MCF 10A (cell line): ENCODE data around the gene DIPK1A. TPM values are rescaled to one million over a fixed set of nuclear protein-coding genes. Genes with fewer than 3 reads are reported as not detected.

Experiments used
- BruUV-seq: library from RNA; stranded (reverse); fragments of 400-500 nt; replicated peaks from 2 replicates; lab custom pipeline; 2021; lab: Mats Ljungman, UMichigan
- CTCF ChIA-PET: fragments of 300-600 bp; sonication (Branson Sonifier 250); formaldehyde crosslinking; extraction: SDS; loops from one replicate; lab custom pipeline; 2021; ENCODE audit warnings: antibody characterized with exemption, inconsistent platforms; lab: Yijun Ruan, JAX
- POLR2A ChIA-PET: fragments of 300-600, 350-650 bp; sonication (Branson Sonifier 250); formaldehyde crosslinking; extraction: SDS; loops from one replicate; lab custom pipeline; 2020; ENCODE audit warnings: antibody characterized with exemption, inconsistent platforms; lab: Yijun Ruan, JAX
- DNase-seq: peaks from one replicate; pipeline ENCODE4 v3.0.0-alpha.2; 2018; ENCODE audit not compliant: unreplicated experiment
- H3K27ac Mint-ChIP-seq: one replicate; pipeline ENCODE4 v1.8.0; 2022; ENCODE audit warnings: mild to moderate bottlenecking, low read depth, mixed read lengths; ENCODE audit not compliant: unreplicated experiment
- H3K27me3 Mint-ChIP-seq: one replicate; pipeline ENCODE4 v1.8.0; 2022; ENCODE audit warnings: mixed read lengths; ENCODE audit not compliant: insufficient read depth, unreplicated experiment
- H3K36me3 Mint-ChIP-seq: one replicate; pipeline ENCODE4 v1.8.0; 2022; ENCODE audit warnings: mild to moderate bottlenecking, moderate library complexity, mixed read lengths; ENCODE audit not compliant: insufficient read depth, unreplicated experiment
- H3K4me1 Mint-ChIP-seq: one replicate; pipeline ENCODE4 v1.8.0; 2022; ENCODE audit warnings: mixed read lengths; ENCODE audit not compliant: insufficient read depth, unreplicated experiment
- H3K4me3 Mint-ChIP-seq: one replicate; pipeline ENCODE4 v1.8.0; 2022; ENCODE audit warnings: mild to moderate bottlenecking, moderate library complexity, mixed read lengths; ENCODE audit not compliant: unreplicated experiment
- H3K9me3 Mint-ChIP-seq: one replicate; pipeline ENCODE4 v1.8.0; 2022; ENCODE audit warnings: mixed read lengths; ENCODE audit not compliant: unreplicated experiment
- CTCF ChIP-seq: fragments of 200-600 bp; IDR thresholded peaks from one replicate; pipeline ENCODE4 v1.8.0; 2022; ENCODE audit warnings: antibody characterized with exemption, mild to moderate bottlenecking; ENCODE audit not compliant: unreplicated experiment
- intact Hi-C: fragments of 100-400 bp; cut with micrococcal nuclease; formaldehyde crosslinking; loops from 2 replicates; pipeline ENCODE4 v1.14.1; 2022
- total RNA-seq: library from RNA; stranded (reverse); gene quantifications from 2 replicates; pipeline ENCODE4 v1.2.3, GENCODE V29; 2022

Gene DIPK1A
- total RNA-seq, 1 experiment from 2014 or later, result 3.8 TPM

GRCh38 chr1:92990828-92991227 lies 29.6 kb upstream of the DIPK1A start:
- no peak overlapping the region for H3K4me3 Mint-ChIP-seq
- H3K27ac Mint-ChIP-seq, result no peak overlapping the region
- no peaks in the 10 kb centered on the region for H3K9me3 Mint-ChIP-seq
- no peak for DNase-seq
- H3K27me3 Mint-ChIP-seq, result no peaks in the 10 kb centered on the region
- POLR2A ChIA-PET, result no interaction called here
- no peak for TF ChIP-seq CTCF
- CTCF ChIA-PET, result interaction anchor here (0.7 to 1.9 kb wide), 8 partner anchors 21 to 132 kb away, joined by 3 to 15 read pairs (median 4); partner anchors contain the start of gene DIPK1A
- peaks cover 5% of the 10 kb centered on the region for H3K4me1 Mint-ChIP-seq
- BruUV-seq, result no TSS peak
- intact Hi-C loops, result no loop called here
- peaks cover 7% of the 10 kb centered on the region for H3K36me3 Mint-ChIP-seq

DNA sequence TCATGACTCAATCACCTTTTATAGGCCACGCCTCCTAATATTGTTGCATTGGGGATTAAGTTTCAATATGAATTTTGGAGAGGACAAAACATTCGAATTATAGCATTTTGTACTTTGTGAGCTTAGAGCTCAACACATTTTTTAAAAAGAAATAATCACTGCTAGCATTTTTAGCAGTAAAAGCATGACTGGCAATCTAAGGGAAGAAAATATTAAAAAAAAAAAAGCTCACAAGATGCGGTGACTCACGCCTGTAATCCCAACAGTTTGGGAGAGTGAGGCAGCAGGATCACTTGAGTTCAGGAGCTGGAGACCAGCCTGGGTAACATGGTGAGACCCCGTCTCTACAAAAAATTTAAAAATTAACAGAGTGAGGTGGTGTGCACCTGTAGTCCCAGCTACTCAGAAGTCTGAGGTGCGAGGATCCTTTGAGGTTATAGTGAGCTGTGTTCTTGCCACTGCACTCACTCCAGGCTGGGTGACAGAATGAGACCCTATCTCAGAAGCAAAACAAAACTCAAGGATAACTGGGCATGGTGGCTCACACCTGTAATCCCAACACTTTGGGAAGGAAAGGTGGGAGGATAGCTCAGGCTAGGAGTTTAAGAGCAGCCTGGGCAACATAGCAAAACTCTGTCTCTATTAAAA lies 28.8 kb upstream of the DIPK1A start:
- ChIA-PET CTCF (interaction anchor here (0.7 to 1.9 kb wide), 10 partner anchors 10 to 725 kb away, joined by 3 to 15 read pairs (median 3); partner anchors contain the start of gene DIPK1A), POLR2A (interaction anchor here (0.7 to 0.9 kb wide), 3 partner anchors 28 to 131 kb away, joined by 3 to 6 read pairs (median 5); partner anchors contain the start of gene DIPK1A)

DNA sequence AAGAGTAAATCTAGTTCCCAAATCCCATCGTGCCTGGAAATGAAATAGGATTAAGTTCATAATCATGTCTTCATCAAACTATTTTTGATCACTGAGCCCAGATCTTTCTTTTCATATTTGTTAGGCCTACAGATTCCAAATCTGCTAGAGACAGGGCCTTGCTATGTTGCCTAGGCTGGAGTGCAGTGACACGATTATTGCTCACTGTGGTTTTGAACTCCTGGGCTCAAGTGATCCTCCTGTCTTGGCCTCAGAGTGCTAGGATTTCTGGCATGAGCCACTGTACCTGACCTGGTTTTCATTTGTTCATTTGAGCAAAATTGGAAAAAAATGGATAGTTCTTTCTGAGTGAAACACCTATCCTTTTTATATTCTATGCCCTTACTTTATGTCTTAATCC lies 28.0 kb upstream of the DIPK1A start:
- Mint-ChIP-seq H3K4me3 (no peak overlapping the region), H3K9me3 (no peaks in the 10 kb centered on the region), H3K27ac (no peak overlapping the region), H3K36me3 (peaks cover under 1% of the 10 kb centered on the region), H3K4me1 (peaks cover 5% of the 10 kb centered on the region), H3K27me3 (no peaks in the 10 kb centered on the region)
- CTCF ChIA-PET, result interaction anchor here (0.7 to 1.9 kb wide), 6 partner anchors 9 to 726 kb away, joined by 3 to 15 read pairs (median 4); no protein-coding TSS in a partner anchor
- no peak for TF ChIP-seq CTCF
- BruUV-seq, result no TSS peak
- POLR2A ChIA-PET, result interaction anchor here (1.0 kb wide), 1 partner anchor 27 kb away, joined by 3 read pairs; no protein-coding TSS in a partner anchor
- intact Hi-C loops, result no loop called here
- no peak for DNase-seq

More for the DNA sequence above, 28.8 kb upstream of the DIPK1A start:
- Mint-ChIP-seq H3K27ac (no peak overlapping the region), H3K36me3 (peaks cover 7% of the 10 kb centered on the region), H3K9me3 (no peaks in the 10 kb centered on the region), H3K27me3 (no peaks in the 10 kb centered on the region), H3K4me1 (peaks cover 5% of the 10 kb centered on the region), H3K4me3 (no peak overlapping the region)
- intact Hi-C loops, result no loop called here
- TF ChIP-seq CTCF, result no peak
- BruUV-seq, result no TSS peak
- DNase-seq, result peak; percentile 32

DNA sequence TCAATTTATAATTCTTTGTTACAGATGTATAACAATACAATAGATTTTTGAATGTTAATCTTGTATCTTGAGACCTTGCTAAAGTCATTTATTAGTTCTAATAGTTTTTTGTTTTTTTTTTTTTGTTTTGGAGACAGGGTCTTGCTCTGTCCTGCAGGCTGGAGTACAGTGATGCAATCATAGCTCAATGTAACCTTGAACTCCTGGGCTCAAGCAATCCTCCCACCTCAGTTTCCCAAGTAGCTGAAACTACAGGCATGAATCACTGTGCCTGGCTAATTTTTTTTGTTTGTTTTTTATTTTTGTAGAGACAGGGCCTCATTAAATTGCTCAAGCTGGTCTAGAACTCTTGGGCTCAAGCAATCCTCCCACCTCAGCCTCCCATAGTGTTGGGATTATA lies 26.2 kb upstream of the DIPK1A start:
- no peak for TF ChIP-seq CTCF
- peaks cover 5% of the 10 kb centered on the region for H3K4me1 Mint-ChIP-seq
- ChIA-PET CTCF (interaction anchor here (0.8 to 1.5 kb wide), 2 partner anchors 16 to 19 kb away, joined by 4 to 5 read pairs; no protein-coding TSS in a partner anchor), POLR2A (no interaction called here)
- no peak overlapping the region for H3K27ac Mint-ChIP-seq
- intact Hi-C loops, result no loop called here
- no peaks in the 10 kb centered on the region for H3K36me3 Mint-ChIP-seq
- no peaks in the 10 kb centered on the region for H3K9me3 Mint-ChIP-seq
- no peak for DNase-seq
- no peaks in the 10 kb centered on the region for H3K27me3 Mint-ChIP-seq
- BruUV-seq, result no TSS peak
- no peak overlapping the region for H3K4me3 Mint-ChIP-seq
